HepG2 (cell line): Measurements from ENCODE around the gene FSD1. TPM values are rescaled to one million over a fixed set of nuclear protein-coding genes. Genes with fewer than 3 reads are reported as not detected.

Experiments used
- ARNT ChIP-seq: fragments of 450-650 bp; IDR thresholded peaks from 2 replicates; pipeline ENCODE4 v1.6.1; 2017
- ERF ChIP-seq: IDR thresholded peaks from 2 replicates; pipeline ENCODE4 v1.6.1; 2018; ENCODE audit warnings: missing biosample characterization, missing genetic modification reagents
- HIVEP1 ChIP-seq: sonication (generic); formaldehyde crosslinking; IDR thresholded peaks from 2 replicates; pipeline ENCODE4 v1.4.0; 2020; ENCODE audit warnings: mild to moderate bottlenecking, missing genetic modification reagents
- KDM2A ChIP-seq: sonication (generic); formaldehyde crosslinking; IDR thresholded peaks from 2 replicates; pipeline ENCODE4 v1.4.0; 2020; ENCODE audit warnings: low read depth, missing genetic modification reagents, borderline replicate concordance
- MEIS1 ChIP-seq: sonication (generic); formaldehyde crosslinking; IDR thresholded peaks from 2 replicates; pipeline ENCODE4 v1.9.0; 2021; ENCODE audit warnings: mild to moderate bottlenecking, missing genetic modification reagents, moderate library complexity, borderline replicate concordance
- MTF2 ChIP-seq: sonication (generic); formaldehyde crosslinking; IDR thresholded peaks from 2 replicates; pipeline ENCODE4 v1.5.0; 2020; ENCODE audit warnings: missing genetic modification reagents, borderline replicate concordance
- NFKB2 ChIP-seq: sonication (generic); formaldehyde crosslinking; IDR thresholded peaks from 2 replicates; pipeline ENCODE4 v1.4.0; 2020; ENCODE audit warnings: missing genetic modification reagents, borderline replicate concordance
- POLR2AphosphoS5 ChIP-seq: IDR thresholded peaks from 2 replicates; pipeline ENCODE4 v1.6.1; 2012; ENCODE audit warnings: low read depth, low read length
- POLR2G ChIP-seq: fragments of 200-400 bp; formaldehyde crosslinking; IDR thresholded peaks from 2 replicates; pipeline ENCODE4 v1.6.1; 2018; ENCODE audit warnings: mild to moderate bottlenecking, low read depth, low read length, moderate library complexity
- TARDBP ChIP-seq: sonication (generic); formaldehyde crosslinking; IDR thresholded peaks from 2 replicates; pipeline ENCODE4 v1.8.0; 2022; ENCODE audit warnings: mild to moderate bottlenecking, missing genetic modification reagents
- ZNF468 ChIP-seq: sonication (generic); formaldehyde crosslinking; IDR thresholded peaks from 2 replicates; pipeline ENCODE4 v1.8.0; 2022; ENCODE audit warnings: mild to moderate bottlenecking, moderate library complexity, missing genetic modification reagents
- polyA plus RNA-seq, 8 experiments: library from polyadenylated mRNA; depleted of rRNA in 3 of 8; stranded (reverse) in 7 of 8; unstranded in 1 of 8; fragments of >200 nt; fragmentation: Illumina TruSeq in 4 of 8; extraction: Trizol in 4 of 8; gene quantifications; 2 replicates each; pipeline versions ENCODE4 v1.2.1 to v1.2.3, GENCODE V29; 2011 to 2016; ENCODE audit warnings: low read depth in 4 of 8, missing spikeins in 1 of 8, mixed read lengths in 1 of 8; ENCODE audit not compliant: insufficient read depth in 1 of 8
- total RNA-seq, 5 experiments: library from RNA; depleted of rRNA; stranded (reverse); fragments of >200 nt; fragmentation: Illumina TruSeq; extraction: Trizol; gene quantifications; 2 replicates each; pipeline ENCODE4 v1.2.3, GENCODE V29; 2016; ENCODE audit warnings: low read depth in 1 of 5
- TF ChIP-seq, protein P1 (sequence below): sonication (generic); formaldehyde crosslinking; IDR thresholded peaks from 2 replicates; pipeline ENCODE4 v1.5.0; 2020; ENCODE audit warnings: mild to moderate bottlenecking, missing genetic modification reagents, borderline replicate concordance
- TF ChIP-seq, protein P2 (sequence below): sonication (generic); formaldehyde crosslinking; IDR thresholded peaks from 2 replicates; pipeline ENCODE4 v1.5.1; 2020; ENCODE audit warnings: mild to moderate bottlenecking, missing genetic modification reagents, moderate library complexity
- TF ChIP-seq, protein P3 (sequence below): sonication (generic); formaldehyde crosslinking; IDR thresholded peaks from 2 replicates; pipeline ENCODE4 v1.8.1; 2023; ENCODE audit warnings: mild to moderate bottlenecking, missing genetic modification reagents
- TF ChIP-seq, protein P4 (sequence below): sonication (generic); formaldehyde crosslinking; IDR thresholded peaks from 2 replicates; pipeline ENCODE4 v1.4.0; 2020; ENCODE audit warnings: missing genetic modification reagents

Gene FSD1
- total and polyA plus RNA-seq, 2 of the 13 experiments (the other 11 are each of a cell fraction or from before 2014, with no cell fraction given) = 0.29 to 0.66 TPM

DNA sequence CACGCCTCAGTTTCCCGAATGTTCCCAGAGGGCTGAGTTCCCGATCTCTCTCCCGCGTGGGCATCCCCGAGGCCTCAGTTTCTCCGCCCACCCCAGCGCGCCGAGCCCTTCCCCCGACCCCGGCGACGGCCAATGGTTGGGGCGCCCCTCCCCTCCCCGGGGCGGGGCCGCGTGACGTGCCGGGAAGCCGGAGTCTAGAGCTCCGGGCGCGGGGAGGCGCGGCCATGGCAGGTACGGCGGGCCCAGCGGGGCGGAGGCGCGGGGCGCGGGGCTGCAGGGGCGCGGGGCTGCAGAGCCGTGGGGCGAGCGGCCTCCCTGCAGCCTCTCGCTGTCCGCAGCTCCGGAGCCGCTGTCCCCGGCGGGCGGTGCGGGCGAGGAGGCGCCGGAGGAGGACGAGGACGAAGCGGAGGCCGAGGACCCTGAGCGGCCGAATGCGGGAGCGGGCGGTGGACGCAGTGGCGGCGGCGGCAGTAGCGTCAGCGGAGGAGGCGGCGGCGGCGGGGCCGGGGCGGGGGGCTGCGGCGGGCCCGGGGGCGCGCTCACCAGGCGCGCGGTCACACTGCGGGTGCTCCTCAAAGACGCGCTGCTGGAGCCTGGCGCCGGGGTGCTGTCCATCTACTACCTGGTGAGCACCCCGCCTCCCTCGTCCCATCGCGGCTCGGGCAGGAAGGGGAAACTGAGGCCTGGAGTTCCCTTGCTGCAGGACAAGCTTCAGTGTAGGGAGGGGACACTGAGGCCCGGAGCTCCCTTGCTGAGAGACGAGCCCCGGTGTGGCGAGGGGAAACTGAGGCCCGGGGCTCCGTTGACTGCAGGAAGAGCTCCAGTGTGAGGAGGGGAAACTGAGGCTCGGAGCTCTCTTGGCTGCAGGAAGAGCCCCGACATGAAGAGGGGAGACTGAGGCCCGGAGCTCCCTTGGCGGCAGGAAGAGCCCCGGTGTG is 39.2 kb downstream of the FSD1 start, which contains the start of gene MPND (continued):
- TF ChIP-seq, protein P1, sequence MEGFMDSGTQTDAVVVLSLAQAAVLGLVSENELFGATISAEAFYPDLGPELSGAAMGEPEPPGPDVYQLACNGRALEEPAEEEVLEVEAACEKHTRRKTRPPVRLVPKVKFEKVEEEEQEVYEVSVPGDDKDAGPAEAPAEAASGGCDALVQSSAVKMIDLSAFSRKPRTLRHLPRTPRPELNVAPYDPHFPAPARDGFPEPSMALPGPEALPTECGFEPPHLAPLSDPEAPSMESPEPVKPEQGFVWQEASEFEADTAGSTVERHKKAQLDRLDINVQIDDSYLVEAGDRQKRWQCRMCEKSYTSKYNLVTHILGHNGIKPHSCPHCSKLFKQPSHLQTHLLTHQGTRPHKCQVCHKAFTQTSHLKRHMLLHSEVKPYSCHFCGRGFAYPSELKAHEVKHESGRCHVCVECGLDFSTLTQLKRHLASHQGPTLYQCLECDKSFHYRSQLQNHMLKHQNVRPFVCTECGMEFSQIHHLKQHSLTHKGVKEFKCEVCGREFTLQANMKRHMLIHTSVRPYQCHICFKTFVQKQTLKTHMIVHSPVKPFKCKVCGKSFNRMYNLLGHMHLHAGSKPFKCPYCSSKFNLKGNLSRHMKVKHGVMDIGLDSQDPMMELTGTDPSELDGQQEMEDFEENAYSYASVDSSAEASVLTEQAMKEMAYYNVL (CRISPR knock-in tag) = 0 out of 2 replicates have a peak, but pooled peaks have one; percentile 5
- peak; percentile 46; the same call in 1 of the 2 replicates for TF ChIP-seq NFKB2
- peak; percentile 45; the same call in 1 of the 2 replicates for TF ChIP-seq ERF
- TF ChIP-seq MEIS1 (CRISPR knock-in tag) = 0 out of 2 replicates have a peak, but pooled peaks have one; percentile 25
- TF ChIP-seq MTF2 (CRISPR knock-in tag) = peak; percentile 38; the same call in 1 of the 2 replicates
- TF ChIP-seq ZNF468 (CRISPR knock-in tag) = 0 out of 2 replicates have a peak, but pooled peaks have one; percentile 27
- TF ChIP-seq, protein P2, sequence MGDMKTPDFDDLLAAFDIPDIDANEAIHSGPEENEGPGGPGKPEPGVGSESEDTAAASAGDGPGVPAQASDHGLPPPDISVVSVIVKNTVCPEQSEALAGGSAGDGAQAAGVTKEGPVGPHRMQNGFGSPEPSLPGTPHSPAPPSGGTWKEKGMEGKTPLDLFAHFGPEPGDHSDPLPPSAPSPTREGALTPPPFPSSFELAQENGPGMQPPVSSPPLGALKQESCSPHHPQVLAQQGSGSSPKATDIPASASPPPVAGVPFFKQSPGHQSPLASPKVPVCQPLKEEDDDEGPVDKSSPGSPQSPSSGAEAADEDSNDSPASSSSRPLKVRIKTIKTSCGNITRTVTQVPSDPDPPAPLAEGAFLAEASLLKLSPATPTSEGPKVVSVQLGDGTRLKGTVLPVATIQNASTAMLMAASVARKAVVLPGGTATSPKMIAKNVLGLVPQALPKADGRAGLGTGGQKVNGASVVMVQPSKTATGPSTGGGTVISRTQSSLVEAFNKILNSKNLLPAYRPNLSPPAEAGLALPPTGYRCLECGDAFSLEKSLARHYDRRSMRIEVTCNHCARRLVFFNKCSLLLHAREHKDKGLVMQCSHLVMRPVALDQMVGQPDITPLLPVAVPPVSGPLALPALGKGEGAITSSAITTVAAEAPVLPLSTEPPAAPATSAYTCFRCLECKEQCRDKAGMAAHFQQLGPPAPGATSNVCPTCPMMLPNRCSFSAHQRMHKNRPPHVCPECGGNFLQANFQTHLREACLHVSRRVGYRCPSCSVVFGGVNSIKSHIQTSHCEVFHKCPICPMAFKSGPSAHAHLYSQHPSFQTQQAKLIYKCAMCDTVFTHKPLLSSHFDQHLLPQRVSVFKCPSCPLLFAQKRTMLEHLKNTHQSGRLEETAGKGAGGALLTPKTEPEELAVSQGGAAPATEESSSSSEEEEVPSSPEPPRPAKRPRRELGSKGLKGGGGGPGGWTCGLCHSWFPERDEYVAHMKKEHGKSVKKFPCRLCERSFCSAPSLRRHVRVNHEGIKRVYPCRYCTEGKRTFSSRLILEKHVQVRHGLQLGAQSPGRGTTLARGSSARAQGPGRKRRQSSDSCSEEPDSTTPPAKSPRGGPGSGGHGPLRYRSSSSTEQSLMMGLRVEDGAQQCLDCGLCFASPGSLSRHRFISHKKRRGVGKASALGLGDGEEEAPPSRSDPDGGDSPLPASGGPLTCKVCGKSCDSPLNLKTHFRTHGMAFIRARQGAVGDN (CRISPR knock-in tag) = peak; percentile 36; the same call in 1 of the 2 replicates
- TF ChIP-seq POLR2AphosphoS5 = peak; percentile 44; the same call in 1 of the 2 replicates
- no peak for TF ChIP-seq ARNT
- TF ChIP-seq KDM2A (CRISPR knock-in tag) = peak; percentile 63
- TF ChIP-seq, protein P3, sequence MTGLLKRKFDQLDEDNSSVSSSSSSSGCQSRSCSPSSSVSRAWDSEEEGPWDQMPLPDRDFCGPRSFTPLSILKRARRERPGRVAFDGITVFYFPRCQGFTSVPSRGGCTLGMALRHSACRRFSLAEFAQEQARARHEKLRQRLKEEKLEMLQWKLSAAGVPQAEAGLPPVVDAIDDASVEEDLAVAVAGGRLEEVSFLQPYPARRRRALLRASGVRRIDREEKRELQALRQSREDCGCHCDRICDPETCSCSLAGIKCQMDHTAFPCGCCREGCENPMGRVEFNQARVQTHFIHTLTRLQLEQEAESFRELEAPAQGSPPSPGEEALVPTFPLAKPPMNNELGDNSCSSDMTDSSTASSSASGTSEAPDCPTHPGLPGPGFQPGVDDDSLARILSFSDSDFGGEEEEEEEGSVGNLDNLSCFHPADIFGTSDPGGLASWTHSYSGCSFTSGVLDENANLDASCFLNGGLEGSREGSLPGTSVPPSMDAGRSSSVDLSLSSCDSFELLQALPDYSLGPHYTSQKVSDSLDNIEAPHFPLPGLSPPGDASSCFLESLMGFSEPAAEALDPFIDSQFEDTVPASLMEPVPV = 0 out of 2 replicates have a peak, but pooled peaks have one; percentile 62
- TF ChIP-seq TARDBP (CRISPR knock-in tag) = no peak
- 0 out of 2 replicates have a peak, but pooled peaks have one; percentile 31 for TF ChIP-seq HIVEP1
- TF ChIP-seq, protein P4, sequence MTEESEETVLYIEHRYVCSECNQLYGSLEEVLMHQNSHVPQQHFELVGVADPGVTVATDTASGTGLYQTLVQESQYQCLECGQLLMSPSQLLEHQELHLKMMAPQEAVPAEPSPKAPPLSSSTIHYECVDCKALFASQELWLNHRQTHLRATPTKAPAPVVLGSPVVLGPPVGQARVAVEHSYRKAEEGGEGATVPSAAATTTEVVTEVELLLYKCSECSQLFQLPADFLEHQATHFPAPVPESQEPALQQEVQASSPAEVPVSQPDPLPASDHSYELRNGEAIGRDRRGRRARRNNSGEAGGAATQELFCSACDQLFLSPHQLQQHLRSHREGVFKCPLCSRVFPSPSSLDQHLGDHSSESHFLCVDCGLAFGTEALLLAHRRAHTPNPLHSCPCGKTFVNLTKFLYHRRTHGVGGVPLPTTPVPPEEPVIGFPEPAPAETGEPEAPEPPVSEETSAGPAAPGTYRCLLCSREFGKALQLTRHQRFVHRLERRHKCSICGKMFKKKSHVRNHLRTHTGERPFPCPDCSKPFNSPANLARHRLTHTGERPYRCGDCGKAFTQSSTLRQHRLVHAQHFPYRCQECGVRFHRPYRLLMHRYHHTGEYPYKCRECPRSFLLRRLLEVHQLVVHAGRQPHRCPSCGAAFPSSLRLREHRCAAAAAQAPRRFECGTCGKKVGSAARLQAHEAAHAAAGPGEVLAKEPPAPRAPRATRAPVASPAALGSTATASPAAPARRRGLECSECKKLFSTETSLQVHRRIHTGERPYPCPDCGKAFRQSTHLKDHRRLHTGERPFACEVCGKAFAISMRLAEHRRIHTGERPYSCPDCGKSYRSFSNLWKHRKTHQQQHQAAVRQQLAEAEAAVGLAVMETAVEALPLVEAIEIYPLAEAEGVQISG (CRISPR knock-in tag) = peak; percentile 52; the same call in 1 of the 2 replicates
- peak; percentile 2; the same call in 1 of the 2 replicates for TF ChIP-seq POLR2G
